NCI-H187 treated with DMSO at 0.1 percent for 48 hours (cell line): ENCODE data around the gene PRMT2.

Experiments
- DNase-seq: peaks from one replicate; lab custom pipeline; 2025; lab: John Stamatoyannopoulos, UW

The PRMT2 gene

GRCh38 chr21:46635324-46636180 is at the start of gene PRMT2:
Gene PRMT2, plus strand, starts transcription at chr21:46635674. Its CDS starts 1,278 bp downstream, at chr21:46636952.
- DNase-seq: peak; percentile 68

- no peak for DNase-seq
These were observed 41.2 kb upstream of the PRMT2 start for GRCh38 chr21:46594276-46594675.

GRCh38 chr21:46596201-46596600 is 39.3 kb upstream of the PRMT2 start:
- DNase-seq: no peak

- no peak for DNase-seq
These were observed 38.4 kb upstream of the PRMT2 start for GRCh38 chr21:46597031-46597430.

GRCh38 chr21:46597896-46598343 is 37.6 kb upstream of the PRMT2 start:
- DNase-seq: no peak

- DNase-seq: no peak
These were observed 36.6 kb upstream of the PRMT2 start for GRCh38 chr21:46598581-46599572.

GRCh38 chr21:46600305-46600704 is 35.2 kb upstream of the PRMT2 start:
- no peak for DNase-seq

GRCh38 chr21:46600978-46601377 is 34.5 kb upstream of the PRMT2 start:
- no peak for DNase-seq

GRCh38 chr21:46603228-46603627 is 32.2 kb upstream of the PRMT2 start:
- no peak for DNase-seq

GRCh38 chr21:46604329-46604974 is 31.0 kb upstream of the PRMT2 start:
- peak; percentile 32 for DNase-seq

GRCh38 chr21:46604975-46605766 is 30.3 kb upstream of the PRMT2 start, which contains the start of gene S100B:
Gene S100B, minus strand, starts transcription at chr21:46605082. Its CDS starts 2,667 bp downstream, at chr21:46602415.
- DNase-seq: no peak

GRCh38 chr21:46605767-46606426 is 29.6 kb upstream of the PRMT2 start:
- DNase-seq: no peak

- no peak for DNase-seq
These were observed 29.1 kb upstream of the PRMT2 start for GRCh38 chr21:46606427-46606813.

GRCh38 chr21:46607636-46608035 is 27.8 kb upstream of the PRMT2 start:
- no peak for DNase-seq

- no peak for DNase-seq
These were observed 26.8 kb upstream of the PRMT2 start for GRCh38 chr21:46608672-46609111.

GRCh38 chr21:46610018-46610701 is 25.3 kb upstream of the PRMT2 start:
- no peak for DNase-seq

GRCh38 chr21:46613391-46613790 is 22.1 kb upstream of the PRMT2 start:
- no peak for DNase-seq

GRCh38 chr21:46616050-46616449 is 19.4 kb upstream of the PRMT2 start:
- DNase-seq: no peak

GRCh38 chr21:46616656-46617055 is 18.8 kb upstream of the PRMT2 start:
- DNase-seq: no peak
